Keratinocyte (primary cell): Measurements from ENCODE around the gene NDUFAF8. TPM values are rescaled to one million over a fixed set of nuclear protein-coding genes. Genes with fewer than 3 reads are reported as not detected.

Source experiments
- DNase-seq: peaks from one replicate; pipeline ENCODE4 v3.0.0-alpha.2; 2011; ENCODE audit warnings: low read depth, missing footprints, low spot score
- FAIRE-seq: peaks from 2 replicates; lab custom pipeline; 2011; peaks lifted over from hg19 to GRCh38; lab: Jason Lieb, UNC
- H2AFZ ChIP-seq: 2 replicates; pipeline ENCODE4 v1.6.0; 2012; ENCODE audit warnings: low read length, control low read depth, inconsistent platforms; ENCODE audit not compliant: control insufficient read depth
- H3K27ac ChIP-seq: 2 replicates; pipeline ENCODE4 v1.5.1; 2011; ENCODE audit warnings: low read length; ENCODE audit not compliant: control insufficient read depth, insufficient read depth
- H3K27me3 ChIP-seq: 3 replicates; pipeline ENCODE4 v1.6.0; 2011; ENCODE audit warnings: low read length; ENCODE audit not compliant: control insufficient read depth, insufficient read depth; ENCODE audit errors: extremely low read depth
- H3K36me3 ChIP-seq, 2 experiments: 2 replicates in 1 of 2; 3 replicates in 1 of 2; pipeline ENCODE4 v1.5.1; 2011; ENCODE audit warnings: low read length in 2 of 2, mild to moderate bottlenecking in 1 of 2; ENCODE audit not compliant: control insufficient read depth in 2 of 2, insufficient read depth in 2 of 2; ENCODE audit errors: extremely low read depth in 1 of 2
- H3K4me1 ChIP-seq: 3 replicates; pipeline ENCODE4 v1.5.1; 2011; ENCODE audit warnings: low read length; ENCODE audit not compliant: control insufficient read depth, insufficient read depth; ENCODE audit errors: extremely low read depth
- H3K4me2 ChIP-seq: 3 replicates; pipeline ENCODE4 v1.6.0; 2011; ENCODE audit warnings: low read depth, low read length; ENCODE audit not compliant: control insufficient read depth, insufficient read depth; ENCODE audit errors: extremely low read depth
- H3K4me3 ChIP-seq, 3 experiments: fragments of 200-600 bp in 1 of 3; sonication (generic) in 1 of 3; 2 replicates in 2 of 3; 3 replicates in 1 of 3; pipeline ENCODE4 v1.5.1; 2011 to 2016; ENCODE audit warnings: low read length in 3 of 3, mild to moderate bottlenecking in 3 of 3, control low read depth in 2 of 3, inconsistent platforms in 1 of 3, low read depth in 1 of 3, mixed read lengths in 1 of 3, mixed run types in 1 of 3, moderate library complexity in 1 of 3; ENCODE audit not compliant: control insufficient read depth in 2 of 3, insufficient read depth in 2 of 3; ENCODE audit errors: extremely low read depth in 1 of 3
- H3K79me2 ChIP-seq: 2 replicates; pipeline ENCODE4 v1.6.0; 2012; ENCODE audit warnings: low read length; ENCODE audit not compliant: control insufficient read depth, insufficient read depth
- H3K9ac ChIP-seq: 3 replicates; pipeline ENCODE4 v1.6.0; 2011; ENCODE audit warnings: low read length; ENCODE audit not compliant: control insufficient read depth, insufficient read depth; ENCODE audit errors: extremely low read depth
- H3K9me1 ChIP-seq: 3 replicates; pipeline ENCODE4 v1.6.0; 2011; ENCODE audit warnings: low read length; ENCODE audit not compliant: control insufficient read depth, insufficient read depth; ENCODE audit errors: extremely low read depth
- H3K9me3 ChIP-seq: 2 replicates; pipeline ENCODE4 v1.5.1; 2012; ENCODE audit warnings: low read depth, low read length; ENCODE audit not compliant: control insufficient read depth
- H4K20me1 ChIP-seq: 3 replicates; pipeline ENCODE4 v1.6.0; 2011; ENCODE audit warnings: low read length; ENCODE audit not compliant: control insufficient read depth, insufficient read depth; ENCODE audit errors: extremely low read depth
- EZH2 ChIP-seq: IDR thresholded peaks from one replicate; pipeline ENCODE4 v1.6.1; 2012; ENCODE audit warnings: inconsistent platforms, mild to moderate bottlenecking, low read length, moderate library complexity
- dilution Hi-C: fragments of 300-500 bp; cut with MboI; formaldehyde crosslinking; loops from one replicate; pipeline ENCODE4 v1.7.0; 2020; ENCODE audit warnings: low sequenced_read_pairs; ENCODE audit not compliant: extremely low pct_ligation_motif_present
- polyA plus RNA-seq, 5 experiments: library from polyadenylated mRNA; depleted of rRNA in 3 of 5; stranded (reverse) in 3 of 5; stranded (forward) in 1 of 5; unstranded in 1 of 5; fragments of >200 nt; gene quantifications; 1 replicate in 1 of 5; 2 replicates in 3 of 5; 3 replicates in 1 of 5; pipeline versions ENCODE4 v1.2.1 to v1.2.3, GENCODE V29; 2011 to 2012; ENCODE audit warnings: missing spikeins in 2 of 5, low read depth in 1 of 5, low replicate concordance in 1 of 5
- TF ChIP-seq, protein P1 (sequence below), 3 experiments: IDR thresholded peaks in 1 of 3; conservative IDR thresholded peaks in 1 of 3; optimal IDR thresholded peaks in 1 of 3; 2 replicates in 2 of 3; 3 replicates in 1 of 3; pipeline versions ENCODE3 to v1.5.1; 2011; ENCODE audit warnings: low read length in 3 of 3, mild to moderate bottlenecking in 3 of 3, moderate library complexity in 2 of 3, control low read depth in 1 of 3, inconsistent platforms in 1 of 3; ENCODE audit not compliant: insufficient read depth in 2 of 3; ENCODE audit errors: extremely low read depth in 1 of 3

NDUFAF8 gene
- polyA plus RNA-seq, 1 donor (not counting 4 experiments of a cell fraction or from before 2014, with no cell fraction given), result 171 TPM

GRCh38 chr17:81242421-81243332, 3.6 kb downstream of the NDUFAF8 start:
- H3K36me3 ChIP-seq, result peaks cover 3 to 6% of the 10 kb centered on the region in 2 experiments
- H3K27ac ChIP-seq, result no peak overlapping the region
- no peaks in the 10 kb centered on the region for H3K9me1 ChIP-seq
- peaks cover 30% of the 10 kb centered on the region for H3K79me2 ChIP-seq
- no peaks in the 10 kb centered on the region for H3K9me3 ChIP-seq
- no peak overlapping the region for H3K9ac ChIP-seq
- H4K20me1 ChIP-seq, result no peaks in the 10 kb centered on the region
- H3K4me2 ChIP-seq, result no peak overlapping the region
- TF ChIP-seq EZH2, result no peak
- TF ChIP-seq, protein P1, sequence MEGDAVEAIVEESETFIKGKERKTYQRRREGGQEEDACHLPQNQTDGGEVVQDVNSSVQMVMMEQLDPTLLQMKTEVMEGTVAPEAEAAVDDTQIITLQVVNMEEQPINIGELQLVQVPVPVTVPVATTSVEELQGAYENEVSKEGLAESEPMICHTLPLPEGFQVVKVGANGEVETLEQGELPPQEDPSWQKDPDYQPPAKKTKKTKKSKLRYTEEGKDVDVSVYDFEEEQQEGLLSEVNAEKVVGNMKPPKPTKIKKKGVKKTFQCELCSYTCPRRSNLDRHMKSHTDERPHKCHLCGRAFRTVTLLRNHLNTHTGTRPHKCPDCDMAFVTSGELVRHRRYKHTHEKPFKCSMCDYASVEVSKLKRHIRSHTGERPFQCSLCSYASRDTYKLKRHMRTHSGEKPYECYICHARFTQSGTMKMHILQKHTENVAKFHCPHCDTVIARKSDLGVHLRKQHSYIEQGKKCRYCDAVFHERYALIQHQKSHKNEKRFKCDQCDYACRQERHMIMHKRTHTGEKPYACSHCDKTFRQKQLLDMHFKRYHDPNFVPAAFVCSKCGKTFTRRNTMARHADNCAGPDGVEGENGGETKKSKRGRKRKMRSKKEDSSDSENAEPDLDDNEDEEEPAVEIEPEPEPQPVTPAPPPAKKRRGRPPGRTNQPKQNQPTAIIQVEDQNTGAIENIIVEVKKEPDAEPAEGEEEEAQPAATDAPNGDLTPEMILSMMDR (optimal IDR thresholded peaks at IDR 0.05 in 1 of 3, IDR thresholded peaks at IDR 0.05 in 1 of 3, conservative IDR thresholded peaks at IDR 0.05 in 1 of 3; ENCODE audit: extremely low read depth in 1 of 3, insufficient read depth in 2 of 3, low read length in 3 of 3), result no peak
- no peak for DNase-seq
- dilution Hi-C loops, result no loop called here
- no peak for FAIRE-seq
- peaks cover 19% of the 10 kb centered on the region for H3K4me1 ChIP-seq
- H3K4me3 ChIP-seq, result no peak overlapping the region
- H3K27me3 ChIP-seq, result no peaks in the 10 kb centered on the region
- no peak overlapping the region for H2AFZ ChIP-seq

DNA sequence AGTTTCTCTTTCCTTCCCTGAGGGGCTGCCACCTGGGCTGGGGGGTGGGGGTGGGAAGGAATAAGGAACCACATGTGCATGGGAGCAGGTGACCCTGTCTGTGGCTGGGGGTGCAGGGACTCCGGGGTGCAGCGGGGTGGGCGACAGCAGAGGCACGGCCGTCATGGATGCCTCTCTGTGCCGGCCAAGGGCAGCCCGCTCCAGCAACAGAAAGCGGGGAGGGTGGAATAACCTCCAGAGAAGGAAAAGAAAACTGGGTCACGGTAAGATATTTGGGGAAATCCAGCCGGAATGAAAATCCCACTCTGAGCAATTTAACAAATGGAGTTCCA, 4.2 kb downstream of the NDUFAF8 start:
- TF ChIP-seq EZH2, result no peak
- TF ChIP-seq, protein P1 (optimal IDR thresholded peaks at IDR 0.05 in 1 of 3, IDR thresholded peaks at IDR 0.05 in 1 of 3, conservative IDR thresholded peaks at IDR 0.05 in 1 of 3; ENCODE audit: extremely low read depth in 1 of 3, insufficient read depth in 2 of 3, low read length in 3 of 3), result no peak

More for the DNA sequence above, 4.2 kb downstream of the NDUFAF8 start:
- H2AFZ ChIP-seq, result no peak overlapping the region
- dilution Hi-C loops, result no loop called here
- H3K79me2 ChIP-seq, result peaks cover 24% of the 10 kb centered on the region
- H3K9me1 ChIP-seq, result no peaks in the 10 kb centered on the region
- no peaks in the 10 kb centered on the region for H3K27me3 ChIP-seq
- H3K9ac ChIP-seq, result no peak overlapping the region
- no peak for FAIRE-seq
- H4K20me1 ChIP-seq, result no peaks in the 10 kb centered on the region
- DNase-seq, result no peak
- no peak overlapping the region for H3K4me2 ChIP-seq
- H3K36me3 ChIP-seq, result peaks cover 3 to 6% of the 10 kb centered on the region in 2 experiments
- H3K9me3 ChIP-seq, result no peaks in the 10 kb centered on the region
- peaks cover 13% of the 10 kb centered on the region for H3K4me1 ChIP-seq
- H3K4me3 ChIP-seq, result no peak overlapping the region
- H3K27ac ChIP-seq, result no peak overlapping the region
